ENCODE results near the gene CACNA1C. TPM values are rescaled to one million over a fixed set of nuclear protein-coding genes. Genes with fewer than 3 reads are reported as not detected.
"Not testable (repeated sequence)": the region's sequence is repeated elsewhere in the genome, so short reads cannot be mapped to it uniquely, and the experiment has no call there.

CACNA1C gene
- total RNA-seq, 1 donor from 2014 or later = 201 TPM

- DNase-seq = no peak
- no peak for ATAC-seq
- intact Hi-C loops (cut with micrococcal nuclease) = no loop called here
Measured at GRCh38 chr12:2677142-2677880, 624.5 kb downstream of the CACNA1C start.

- no peak for DNase-seq
- intact Hi-C loops (cut with micrococcal nuclease) = no loop called here
Measured at GRCh38 chr12:2678426-2678825, 625.6 kb downstream of the CACNA1C start.

GRCh38 chr12:2679068-2679815 is 626.5 kb downstream of the CACNA1C start:
- ATAC-seq = no peak
- intact Hi-C loops (cut with micrococcal nuclease) = no loop called here
- DNase-seq = no peak

More at GRCh38 chr12:2678426-2678825, 625.6 kb downstream of the CACNA1C start:
- ATAC-seq = no peak

GRCh38 chr12:2679816-2680675 is 627.3 kb downstream of the CACNA1C start:
- DNase-seq (no peak), ATAC-seq (no peak)
- intact Hi-C loops (cut with micrococcal nuclease) = no loop called here

- intact Hi-C loops (cut with micrococcal nuclease) = no loop called here
- no peak for ATAC-seq
- no peak for DNase-seq
Measured at GRCh38 chr12:2680676-2681039, 627.9 kb downstream of the CACNA1C start.

GRCh38 chr12:2681450-2682205 is 628.8 kb downstream of the CACNA1C start:
- ATAC-seq = no peak
- intact Hi-C loops (cut with micrococcal nuclease) = no loop called here
- DNase-seq = no peak

GRCh38 chr12:2682296-2683251 is 629.8 kb downstream of the CACNA1C start:
- intact Hi-C loops (cut with micrococcal nuclease) = no loop called here
- peak; percentile 36 for ATAC-seq
- DNase-seq = no peak

GRCh38 chr12:2683283-2684025 is 630.7 kb downstream of the CACNA1C start:
- no peak for ATAC-seq
- no peak for DNase-seq
- intact Hi-C loops (cut with micrococcal nuclease) = no loop called here

GRCh38 chr12:2684026-2684325 is 631.2 kb downstream of the CACNA1C start:
- DNase-seq; ATAC-seq; intact Hi-C loops (cut with micrococcal nuclease): not testable (repeated sequence)

- intact Hi-C loops (cut with micrococcal nuclease); DNase-seq; ATAC-seq: not testable (repeated sequence)
Measured at GRCh38 chr12:2685620-2686279, 633.0 kb downstream of the CACNA1C start.

GRCh38 chr12:2686280-2686646 is 633.5 kb downstream of the CACNA1C start:
- ATAC-seq = no peak
- intact Hi-C loops (cut with micrococcal nuclease) = no loop called here

GRCh38 chr12:2687058-2687457 is 634.3 kb downstream of the CACNA1C start:
- intact Hi-C loops (cut with micrococcal nuclease) = no loop called here

More at GRCh38 chr12:2686280-2686646, 633.5 kb downstream of the CACNA1C start:
- no peak for DNase-seq

GRCh38 chr12:2687726-2688125 is 634.9 kb downstream of the CACNA1C start:
- ATAC-seq (no peak), DNase-seq (no peak)
- intact Hi-C loops (cut with micrococcal nuclease) = no loop called here

More at GRCh38 chr12:2687058-2687457, 634.3 kb downstream of the CACNA1C start:
- DNase-seq (no peak), ATAC-seq (no peak)

GRCh38 chr12:2688381-2688931 is 635.7 kb downstream of the CACNA1C start:
- DNase-seq = no peak
- intact Hi-C loops (cut with micrococcal nuclease) = no loop called here

GRCh38 chr12:2689393-2689792 is 636.6 kb downstream of the CACNA1C start:
- ATAC-seq (no peak), DNase-seq (no peak)
- intact Hi-C loops (cut with micrococcal nuclease) = no loop called here

More at GRCh38 chr12:2688381-2688931, 635.7 kb downstream of the CACNA1C start:
- no peak for ATAC-seq

GRCh38 chr12:2689879-2690278 is 637.1 kb downstream of the CACNA1C start:
- ATAC-seq = no peak
- no peak for DNase-seq
- intact Hi-C loops (cut with micrococcal nuclease) = no loop called here

Data from left ventricle myocardium superior (tissue), 1 donor.